SK-N-SH (cell line): Measurements from ENCODE around the gene MATK. TPM values are rescaled to one million over a fixed set of nuclear protein-coding genes. Genes with fewer than 3 reads are reported as not detected.

Experiments used
- CTCF ChIA-PET: fragments of 300-600, 350-600 bp; formaldehyde crosslinking; extraction: SDS; loops from one replicate; lab custom pipeline; 2021; lab: Yijun Ruan, JAX
- POLR2A ChIA-PET: fragments of 350-600 bp; sonication (Branson Sonifier 250); formaldehyde crosslinking; extraction: SDS; loops from one replicate; lab custom pipeline; 2020; ENCODE audit warnings: antibody characterized with exemption, inconsistent platforms; lab: Yijun Ruan, JAX
- DNase-seq: peaks from one replicate; pipeline ENCODE4 v3.0.0; 2012
- H2AFZ ChIP-seq: fragments of 200-600 bp; sonication (generic); 2 replicates; pipeline ENCODE4 v1.8.1; 2016; ENCODE audit warnings: antibody characterized with exemption, mild to moderate bottlenecking, low read depth
- H3F3A ChIP-seq: fragments of 200-600 bp; sonication (generic); replicated peaks from 2 replicates; pipeline ENCODE3; 2016; ENCODE audit warnings: antibody characterized with exemption, mild to moderate bottlenecking; ENCODE audit not compliant: insufficient read depth
- H3K27ac ChIP-seq, 2 experiments: fragments of 200-500 bp in 1 of 2; fragments of 200-600 bp in 1 of 2; sonication (Bioruptor generic) in 1 of 2; sonication (generic), shearing (Covaris generic) in 1 of 2; 2 replicates each; pipeline versions ENCODE4 v1.5.1 to v1.6.1; 2014 to 2016; ENCODE audit warnings: low read depth in 2 of 2, inconsistent platforms in 1 of 2, low read length in 1 of 2, mild to moderate bottlenecking in 1 of 2, mixed read lengths in 1 of 2
- H3K27me3 ChIP-seq: fragments of 200-600 bp; sonication (generic), shearing (Covaris generic); 2 replicates; pipeline ENCODE4 v1.6.1; 2016; ENCODE audit warnings: mixed run types; ENCODE audit not compliant: insufficient read depth
- H3K36me3 ChIP-seq, 2 experiments: fragments of 200-500 bp in 1 of 2; fragments of 200-600 bp in 1 of 2; sonication (Bioruptor generic) in 1 of 2; sonication (generic) in 1 of 2; replicated peaks in 1 of 2; 2 replicates each; pipeline versions ENCODE3 to v1.5.1; 2014 to 2016; ENCODE audit warnings: low read length in 1 of 2, mild to moderate bottlenecking in 1 of 2; ENCODE audit not compliant: insufficient read depth in 2 of 2, control insufficient read depth in 1 of 2
- H3K4me1 ChIP-seq, 2 experiments: fragments of 200-500 bp in 1 of 2; fragments of 200-600 bp in 1 of 2; sonication (Bioruptor generic) in 1 of 2; sonication (generic), shearing (Covaris generic) in 1 of 2; 2 replicates each; pipeline versions ENCODE4 v1.5.1 to v1.6.1; 2014 to 2016; ENCODE audit warnings: low read depth in 1 of 2, low read length in 1 of 2, mixed run types in 1 of 2; ENCODE audit not compliant: insufficient read depth in 2 of 2, control insufficient read depth in 1 of 2
- H3K4me2 ChIP-seq: fragments of 200-600 bp; sonication (generic), shearing (Covaris generic); 2 replicates; pipeline ENCODE4 v1.6.1; 2017; ENCODE audit warnings: mixed run types
- H3K4me3 ChIP-seq, 2 experiments: fragments of 200-500 bp in 1 of 2; fragments of 200-600 bp in 1 of 2; sonication (Bioruptor generic) in 1 of 2; sonication (generic), shearing (Covaris generic) in 1 of 2; 2 replicates each; pipeline versions ENCODE4 v1.5.1 to v1.8.1; 2014 to 2016; ENCODE audit warnings: low read depth in 2 of 2, inconsistent platforms in 1 of 2, low read length in 1 of 2, mild to moderate bottlenecking in 1 of 2, mixed read lengths in 1 of 2, moderate library complexity in 1 of 2
- H3K79me2 ChIP-seq: fragments of 200-600 bp; sonication (generic); 2 replicates; pipeline ENCODE4 v1.8.1; 2017; ENCODE audit warnings: mild to moderate bottlenecking; ENCODE audit not compliant: insufficient read depth
- H3K9ac ChIP-seq: fragments of 200-600 bp; sonication (generic); 2 replicates; pipeline ENCODE4 v1.6.1; 2017; ENCODE audit warnings: mixed run types
- H3K9me2 ChIP-seq: fragments of 200-600 bp; sonication (generic); 2 replicates; pipeline ENCODE4 v1.6.1; 2017; ENCODE audit warnings: mixed run types
- H3K9me3 ChIP-seq: fragments of 200-600 bp; sonication (generic); 2 replicates; pipeline ENCODE4 v1.6.1; 2017; ENCODE audit warnings: mixed run types, mild to moderate bottlenecking, moderate library complexity
- H4K20me1 ChIP-seq: fragments of 200-600 bp; sonication (generic); 2 replicates; pipeline ENCODE4 v1.6.1; 2017; ENCODE audit warnings: mild to moderate bottlenecking, mixed run types; ENCODE audit not compliant: insufficient read depth
- CTCF ChIP-seq: fragments of 200-600 bp; sonication (generic); IDR thresholded peaks from 2 replicates; pipeline ENCODE4 v1.6.1; 2017; ENCODE audit warnings: antibody characterized with exemption, mild to moderate bottlenecking, moderate library complexity
- EP300 ChIP-seq, 2 experiments: IDR thresholded peaks; 2 replicates each; pipeline versions ENCODE4 v1.4.0 to v1.6.1; 2012; ENCODE audit warnings: borderline replicate concordance in 1 of 2, low read depth in 1 of 2, low read length in 1 of 2
- FOXJ3 ChIP-seq: sonication (generic); formaldehyde crosslinking; IDR thresholded peaks from 2 replicates; pipeline ENCODE4 v1.5.1; 2020; ENCODE audit warnings: mild to moderate bottlenecking, missing genetic modification reagents
- FOXM1 ChIP-seq: IDR thresholded peaks from 2 replicates; pipeline ENCODE4 v1.4.0; 2012; ENCODE audit warnings: low read depth, mild to moderate bottlenecking
- GABPA ChIP-seq: IDR thresholded peaks from 2 replicates; pipeline ENCODE4 v1.4.0; 2012; ENCODE audit warnings: low read depth, mild to moderate bottlenecking
- GATA2 ChIP-seq: sonication (generic); formaldehyde crosslinking; IDR thresholded peaks from 2 replicates; pipeline ENCODE4 v1.5.0; 2020; ENCODE audit warnings: mild to moderate bottlenecking, missing genetic modification reagents
- IRF3 ChIP-seq: fragments of 150-350 bp; IDR thresholded peaks from 2 replicates; pipeline ENCODE4 v1.6.1; 2016; ENCODE audit warnings: mild to moderate bottlenecking, low read depth, low read length
- NFIC ChIP-seq: IDR thresholded peaks from 2 replicates; pipeline ENCODE4 v1.4.0; 2012; ENCODE audit warnings: borderline replicate concordance
- PBX3 ChIP-seq: IDR thresholded peaks from 2 replicates; pipeline ENCODE4; 2012
- RFX5 ChIP-seq: IDR thresholded peaks from 2 replicates; pipeline ENCODE4 v1.6.1; 2012; ENCODE audit warnings: mild to moderate bottlenecking, improper control_type of control experiment, low read length
- RXRA ChIP-seq: IDR thresholded peaks from 2 replicates; pipeline ENCODE4 v1.4.0; 2012; ENCODE audit warnings: low read depth, mild to moderate bottlenecking, borderline replicate concordance
- TEAD4 ChIP-seq: IDR thresholded peaks from 2 replicates; pipeline ENCODE4 v1.4.0; 2012; ENCODE audit warnings: mild to moderate bottlenecking, borderline replicate concordance; ENCODE audit not compliant: insufficient read depth
- WGBS: methylation state at CpG from one replicate; pipeline ENCODE4 v1.1.6; 2017; ENCODE audit warnings: low lambda C conversion rate; 5-methylcytosine and 5-hydroxymethylcytosine counted together
- polyA plus RNA-seq, 3 experiments: library from polyadenylated mRNA; depleted of rRNA; stranded (reverse); fragments of >200 nt; gene quantifications; 2 replicates each; pipeline ENCODE4 v1.2.3, GENCODE V29; 2012

The MATK gene
- polyA plus RNA-seq, 1 of the 3 experiments (the other 2 are of a cell fraction): not detected

DNA sequence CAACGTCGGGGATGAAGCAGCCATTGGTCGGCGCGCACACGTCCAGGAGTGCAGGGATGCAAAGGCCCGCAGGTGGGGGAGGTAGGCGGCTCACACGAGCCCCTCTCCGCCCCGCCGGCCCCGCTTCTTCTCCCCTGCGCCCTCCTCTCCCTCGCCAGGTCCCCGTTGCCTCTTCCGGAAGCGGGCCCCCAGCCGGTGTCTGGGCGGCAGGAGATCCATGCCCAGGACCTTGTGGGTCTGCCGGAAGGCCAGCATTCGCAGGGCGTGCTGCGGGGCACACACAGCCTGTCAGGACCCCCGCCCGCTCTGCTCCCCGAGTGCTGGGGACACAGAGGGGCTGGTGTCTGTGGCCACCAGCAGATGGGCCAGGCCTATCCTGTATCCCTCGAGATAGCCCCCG, 19.7 kb upstream of the MATK start:
- Histone ChIP-seq H3K27ac (no peak overlapping the region), H3K9me3 (no peaks in the 10 kb centered on the region), H3K4me2 (no peak overlapping the region), H4K20me1 (no peaks in the 10 kb centered on the region), H3K4me3 (no peak overlapping the region), H3K36me3 (no peaks in the 10 kb centered on the region), H3K27me3 (peaks cover 15% of the 10 kb centered on the region; the same call in 1 of the 2 replicates), H3K79me2 (no peaks in the 10 kb centered on the region), H3F3A (peaks cover 7% of the 10 kb centered on the region), H3K9me2 (no peaks in the 10 kb centered on the region), H2AFZ (no peak overlapping the region), H3K4me1 (peaks cover 0 to 2% of the 10 kb centered on the region in 2 experiments; a peak in 1 of 4 replicates), H3K9ac (no peak overlapping the region)
- POLR2A ChIA-PET: no interaction called here
- TF ChIP-seq EP300 (IDR thresholded peaks at IDR 0.05; ENCODE audit: borderline replicate concordance in 1 of 2, low read depth in 1 of 2, low read length in 1 of 2): no peak
- no peak for TF ChIP-seq IRF3
- no peak for TF ChIP-seq FOXM1
- TF ChIP-seq FOXJ3 (CRISPR knock-in tag): no peak
- TF ChIP-seq GATA2: no peak
- TF ChIP-seq RFX5: no peak
- WGBS: 80% methylated on average over 26 of the region's 29 CpGs
- CTCF ChIA-PET: interaction anchor here (1.5 kb wide), 1 partner anchor 16 kb away, joined by 4 read pairs; no protein-coding TSS in a partner anchor
- no peak for DNase-seq

GRCh38 chr19:3804429-3804828, 18.2 kb upstream of the MATK start:
- POLR2A ChIA-PET: no interaction called here
- Histone ChIP-seq H2AFZ (no peak overlapping the region), H3K9me3 (no peaks in the 10 kb centered on the region), H3K4me3 (no peak overlapping the region), H3K36me3 (no peaks in the 10 kb centered on the region), H3K4me1 (peaks cover 0 to 2% of the 10 kb centered on the region in 2 experiments; a peak in 1 of 4 replicates), H3K9ac (no peak overlapping the region), H4K20me1 (no peaks in the 10 kb centered on the region), H3F3A (peaks cover 7% of the 10 kb centered on the region), H3K27ac (no peak overlapping the region), H3K27me3 (peaks cover 23% of the 10 kb centered on the region; the same call in 1 of the 2 replicates), H3K79me2 (no peaks in the 10 kb centered on the region), H3K9me2 (no peaks in the 10 kb centered on the region), H3K4me2 (no peak overlapping the region)
- 55% methylated on average over 6 of the region's 13 CpGs for WGBS
- CTCF ChIA-PET: interaction anchor here (0.6 to 1.8 kb wide), 3 partner anchors 16 to 335 kb away, joined by 3 to 7 read pairs (median 5); no protein-coding TSS in a partner anchor
- TF ChIP-seq GABPA (no peak), EP300 (IDR thresholded peaks at IDR 0.05; ENCODE audit: borderline replicate concordance in 1 of 2, low read depth in 1 of 2, low read length in 1 of 2) (no peak), TEAD4 (no peak), CTCF (no peak), IRF3 (no peak), PBX3 (no peak), RXRA (no peak), NFIC (no peak)
- TF ChIP-seq, all 33 proteins: peak for 0
- no peak for DNase-seq
